Immature natural killer cell (primary cell): ENCODE results near the gene MORN4. TPM values are rescaled to one million over a fixed set of nuclear protein-coding genes. Genes with fewer than 3 reads are reported as not detected.
"Not testable (repeated sequence)": the region's sequence is repeated elsewhere in the genome, so short reads cannot be mapped to it uniquely, and the experiment has no call there.

Experiments used
- DNase-seq, 3 donors: peaks; one replicate each; pipeline ENCODE4 v3.0.0; 2022; ENCODE audit warnings: mixed read lengths in 1 of 3
- H3K27ac Mint-ChIP-seq, 6 donors: one replicate each; pipeline ENCODE4 v1.8.0; 2020; ENCODE audit warnings: mixed read lengths in 6 of 6, mild to moderate bottlenecking in 5 of 6, inconsistent platforms in 4 of 6, moderate library complexity in 3 of 6
- H3K27me3 Mint-ChIP-seq, 3 donors: one replicate each; pipeline ENCODE4 v1.8.0; 2020 to 2021; ENCODE audit warnings: low read depth in 3 of 3, mild to moderate bottlenecking in 3 of 3, mixed read lengths in 3 of 3, moderate library complexity in 3 of 3, inconsistent platforms in 1 of 3
- H3K36me3 Mint-ChIP-seq, 3 donors: one replicate each; pipeline ENCODE4 v1.8.0; 2020; ENCODE audit warnings: mixed read lengths in 3 of 3, inconsistent platforms in 2 of 3, mild to moderate bottlenecking in 2 of 3
- H3K4me1 Mint-ChIP-seq, 2 donors: one replicate each; pipeline ENCODE4 v1.8.0; 2020; ENCODE audit warnings: inconsistent platforms in 2 of 2, mild to moderate bottlenecking in 2 of 2, mixed read lengths in 2 of 2, moderate library complexity in 1 of 2
- H3K4me3 Mint-ChIP-seq, 5 donors: one replicate each; pipeline ENCODE4 v1.8.0; 2020; ENCODE audit warnings: mild to moderate bottlenecking in 5 of 5, mixed read lengths in 5 of 5, inconsistent platforms in 3 of 5, moderate library complexity in 3 of 5
- H3K9me3 Mint-ChIP-seq, 6 donors: one replicate each; pipeline ENCODE4 v1.8.0; 2020; ENCODE audit warnings: mild to moderate bottlenecking in 6 of 6, mixed read lengths in 6 of 6, inconsistent platforms in 4 of 6, moderate library complexity in 3 of 6
- polyA plus RNA-seq, 3 donors: library from polyadenylated mRNA; unstranded; fragments of 300-500 nt; fragmentation: Illumina TruSeq; gene quantifications; one replicate each; pipeline ENCODE4 v1.2.3, GENCODE V29; 2021

Gene MORN4
- polyA plus RNA-seq, 3 donors from 2014 or later: 0.80 to 6.1 (median 1.1) TPM

GRCh38 chr10:97651773-97652172 lies 18.5 kb upstream of the MORN4 start:
- H3K27ac Mint-ChIP-seq: peak overlapping the region in 3 of 6 donors; percentile 40 to 96 (median 74)
- no peak for DNase-seq
- H3K27me3 Mint-ChIP-seq: peaks cover 3 to 5% (median 4%) of the 10 kb centered on the region in 3 donors
- H3K4me3 Mint-ChIP-seq: no peak overlapping the region
- peaks cover 38 to 48% of the 10 kb centered on the region in 2 donors for H3K4me1 Mint-ChIP-seq
- peaks cover 25 to 36% (median 30%) of the 10 kb centered on the region in 3 donors for H3K36me3 Mint-ChIP-seq
- H3K9me3 Mint-ChIP-seq: no peaks in the 10 kb centered on the region

DNA sequence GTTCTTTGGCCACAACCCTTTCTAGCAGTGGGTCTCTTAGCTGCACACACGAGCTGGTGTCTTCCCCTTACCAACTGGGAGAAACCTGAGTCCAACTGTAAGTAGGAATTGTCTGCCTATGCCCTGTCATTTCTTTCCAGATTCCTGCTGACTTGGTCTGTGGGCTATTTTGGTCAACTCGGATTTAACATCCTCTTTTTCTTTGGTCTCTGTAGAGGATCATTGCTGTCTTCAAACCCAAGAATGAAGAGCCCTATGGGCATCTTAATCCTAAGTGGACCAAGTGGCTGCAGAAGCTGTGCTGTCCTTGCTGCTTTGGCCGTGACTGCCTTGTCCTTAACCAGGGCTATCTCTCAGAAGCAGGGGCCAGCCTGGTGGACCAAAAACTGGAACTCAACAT lies 17.4 kb upstream of the MORN4 start:
- H3K4me3 Mint-ChIP-seq: no peak overlapping the region
- no peak for DNase-seq
- H3K27ac Mint-ChIP-seq: peak overlapping the region; percentile 61 to 96 (median 84)
- H3K9me3 Mint-ChIP-seq: no peaks in the 10 kb centered on the region
- peaks cover 36 to 49% of the 10 kb centered on the region in 2 donors for H3K4me1 Mint-ChIP-seq
- peaks cover 3 to 5% (median 4%) of the 10 kb centered on the region in 3 donors for H3K27me3 Mint-ChIP-seq
- peaks cover 17 to 32% (median 23%) of the 10 kb centered on the region in 3 donors for H3K36me3 Mint-ChIP-seq

- DNase-seq, H3K27me3 Mint-ChIP-seq, H3K9me3 Mint-ChIP-seq: not testable (repeated sequence)
- Mint-ChIP-seq H3K4me3 (peak overlapping the region; percentile 78 to 84 (median 82)), H3K27ac (peak overlapping the region; percentile 96 to 99 (median 98)), H3K36me3 (peaks cover 14 to 42% (median 28%) of the 10 kb centered on the region in 3 donors), H3K4me1 (peaks cover 37 to 49% of the 10 kb centered on the region in 2 donors)
These were observed 16.1 kb upstream of the MORN4 start for GRCh38 chr10:97649405-97649750.

DNA sequence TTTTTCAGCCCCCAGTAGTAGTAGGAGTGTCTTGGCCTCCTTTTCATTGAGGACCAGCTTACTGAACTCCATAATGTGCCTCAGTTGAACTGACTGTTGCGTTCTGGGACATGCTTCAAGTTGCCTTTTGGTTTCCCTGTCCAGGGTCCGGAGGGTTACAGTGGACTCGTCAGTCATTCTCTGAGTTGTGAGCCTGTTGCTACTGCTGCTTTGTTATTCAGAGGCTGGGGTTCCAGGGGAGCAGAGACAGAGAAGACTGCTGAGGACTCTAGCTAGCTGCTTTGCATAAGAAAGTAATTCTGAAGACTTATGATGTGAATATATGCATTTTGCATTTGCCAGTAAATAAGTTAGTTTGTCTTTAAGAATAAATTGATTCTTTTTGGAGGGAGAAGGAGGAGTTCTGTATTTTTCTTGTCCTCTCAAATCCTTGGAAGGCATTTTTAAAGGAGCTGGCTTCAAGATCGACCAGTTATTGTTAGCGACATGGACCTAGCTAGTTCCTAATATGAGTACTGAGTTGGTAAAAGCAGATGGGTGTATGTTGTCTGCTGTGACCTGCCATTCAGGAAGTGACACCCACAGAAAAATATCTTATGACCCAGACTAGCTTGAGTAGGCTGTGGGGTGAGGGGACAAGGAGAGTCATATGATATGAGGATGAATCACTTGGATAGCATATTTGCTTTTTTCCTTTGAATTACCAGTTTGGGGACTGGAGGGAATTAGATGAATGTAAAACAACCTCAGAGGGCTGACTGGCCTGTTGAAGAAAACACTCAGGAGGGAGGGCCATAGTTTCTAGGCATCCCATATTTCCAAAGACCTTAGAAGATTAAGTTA lies 15.5 kb upstream of the MORN4 start:
- no peaks in the 10 kb centered on the region for H3K9me3 Mint-ChIP-seq
- H3K4me1 Mint-ChIP-seq: peaks cover 35 to 49% of the 10 kb centered on the region in 2 donors
- H3K4me3 Mint-ChIP-seq: peak overlapping the region; percentile 78 to 84 (median 82)
- H3K27ac Mint-ChIP-seq: peak overlapping the region; percentile 96 to 99 (median 98)
- peak; percentile 81 to 82 (median 82) for DNase-seq
- H3K27me3 Mint-ChIP-seq: peaks cover 3 to 5% (median 4%) of the 10 kb centered on the region in 3 donors
- H3K36me3 Mint-ChIP-seq: peaks cover 14 to 38% (median 29%) of the 10 kb centered on the region in 3 donors

DNA sequence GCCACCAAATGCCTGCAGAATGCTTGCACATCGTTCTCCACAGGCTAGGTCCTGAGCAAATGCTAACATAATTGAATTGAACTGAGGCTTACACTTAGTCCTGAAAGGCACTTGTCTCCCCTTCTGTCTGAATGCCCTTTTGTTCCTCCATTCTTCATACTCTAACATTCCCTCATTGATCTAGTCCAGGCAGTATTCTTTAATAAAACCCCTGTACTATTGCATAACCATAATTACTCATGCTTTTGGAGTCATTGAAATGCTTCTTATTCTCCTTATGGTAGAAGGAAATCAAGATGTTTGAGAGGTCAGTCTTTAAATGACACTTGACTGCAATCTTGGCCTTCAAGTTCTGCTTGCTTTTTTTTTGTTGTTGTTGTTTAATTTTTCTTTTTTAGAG lies 14.3 kb upstream of the MORN4 start:
- Mint-ChIP-seq H3K27me3 (peaks cover 3 to 5% (median 4%) of the 10 kb centered on the region in 3 donors), H3K4me3 (peak overlapping the region in 3 of 5 donors; percentile 9 to 70 (median 22)), H3K36me3 (peaks cover 4 to 34% (median 20%) of the 10 kb centered on the region in 3 donors), H3K9me3 (no peaks in the 10 kb centered on the region), H3K4me1 (peaks cover 45 to 55% of the 10 kb centered on the region in 2 donors), H3K27ac (peak overlapping the region; percentile 91 to 99 (median 97))
- DNase-seq: no peak

DNA sequence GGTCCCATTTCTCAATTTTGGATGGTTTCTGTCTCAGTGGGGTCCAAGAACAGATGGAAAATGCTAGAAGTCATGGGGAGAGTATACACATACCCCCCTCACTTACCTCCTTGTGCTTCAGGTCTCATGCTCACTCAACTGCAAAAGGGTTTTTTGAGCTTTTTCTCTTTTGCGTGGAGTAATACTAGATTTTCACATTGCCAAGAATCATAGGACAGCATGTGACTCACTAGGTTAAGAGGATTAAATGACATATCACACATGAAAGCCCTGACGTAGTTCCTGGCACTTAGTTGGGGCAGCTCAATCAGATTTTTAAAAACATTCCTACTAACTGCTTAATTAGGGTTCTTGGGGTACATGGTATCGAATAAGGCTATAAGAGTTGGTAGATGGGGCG lies 11.6 kb upstream of the MORN4 start:
- Mint-ChIP-seq H3K9me3 (no peaks in the 10 kb centered on the region), H3K36me3 (peaks cover 4 to 24% (median 14%) of the 10 kb centered on the region in 3 donors), H3K27me3 (peaks cover 8 to 11% (median 9%) of the 10 kb centered on the region in 3 donors), H3K4me1 (peaks cover 54 to 63% of the 10 kb centered on the region in 2 donors), H3K27ac (peak overlapping the region in 4 of 6 donors; percentile 17 to 57 (median 45)), H3K4me3 (no peak overlapping the region)
- no peak for DNase-seq

DNA sequence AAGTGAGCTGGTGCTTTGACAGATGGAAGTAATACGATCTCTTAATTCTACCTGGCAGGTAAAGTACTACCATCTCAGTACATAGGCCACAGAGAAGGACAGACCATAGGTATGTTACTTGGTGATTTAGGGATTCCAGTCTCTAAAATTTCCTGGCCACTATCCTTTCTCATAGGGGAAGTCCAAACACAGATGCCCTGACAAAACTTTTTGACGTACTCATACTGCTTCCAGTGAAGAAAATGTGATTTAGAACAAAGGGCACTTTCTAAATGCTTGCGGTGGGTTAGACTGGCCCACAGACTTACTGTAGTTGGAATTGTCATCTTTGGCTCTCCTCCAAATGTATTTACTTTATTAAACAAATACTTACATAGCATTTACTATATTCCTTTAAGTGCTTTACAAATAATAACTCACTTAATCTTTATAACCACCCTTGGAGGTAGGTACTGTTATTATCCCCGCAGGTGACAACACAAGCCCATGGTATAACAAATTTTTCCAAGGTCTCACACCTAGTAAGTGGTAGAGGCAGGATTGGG lies 10.2 kb upstream of the MORN4 start:
- Mint-ChIP-seq H3K27me3 (peaks cover 4 to 6% (median 5%) of the 10 kb centered on the region in 3 donors), H3K4me1 (peaks cover 42 to 50% of the 10 kb centered on the region in 2 donors), H3K4me3 (peak overlapping the region; percentile 54 to 99 (median 77)), H3K27ac (peak overlapping the region; percentile 13 to 71 (median 24)), H3K36me3 (peaks cover 4 to 24% (median 14%) of the 10 kb centered on the region in 3 donors), H3K9me3 (no peaks in the 10 kb centered on the region)
- no peak for DNase-seq

- H3K9me3 Mint-ChIP-seq, DNase-seq, H3K27me3 Mint-ChIP-seq: not testable (repeated sequence)
- Mint-ChIP-seq H3K36me3 (peaks cover 3 to 23% (median 13%) of the 10 kb centered on the region in 3 donors), H3K4me1 (peaks cover 34 to 41% of the 10 kb centered on the region in 2 donors), H3K4me3 (peak overlapping the region; percentile 54 to 99 (median 99)), H3K27ac (peak overlapping the region; percentile 14 to 97 (median 42))
These were observed 9.3 kb upstream of the MORN4 start for GRCh38 chr10:97642471-97643159.

GRCh38 chr10:97640868-97641811 lies 7.8 kb upstream of the MORN4 start:
- peak overlapping the region; percentile 87 to 97 (median 96) for H3K27ac Mint-ChIP-seq
- H3K4me3 Mint-ChIP-seq: peak overlapping the region; percentile 97 to 99 (median 99)
- peaks cover 4 to 6% (median 5%) of the 10 kb centered on the region in 3 donors for H3K27me3 Mint-ChIP-seq
- H3K4me1 Mint-ChIP-seq: peaks cover 28 to 32% of the 10 kb centered on the region in 2 donors
- H3K36me3 Mint-ChIP-seq: peaks cover 0 to 20% (median 9%) of the 10 kb centered on the region in 3 donors
- H3K9me3 Mint-ChIP-seq: no peaks in the 10 kb centered on the region
- peak; percentile 11 to 16 (median 14) for DNase-seq

DNA sequence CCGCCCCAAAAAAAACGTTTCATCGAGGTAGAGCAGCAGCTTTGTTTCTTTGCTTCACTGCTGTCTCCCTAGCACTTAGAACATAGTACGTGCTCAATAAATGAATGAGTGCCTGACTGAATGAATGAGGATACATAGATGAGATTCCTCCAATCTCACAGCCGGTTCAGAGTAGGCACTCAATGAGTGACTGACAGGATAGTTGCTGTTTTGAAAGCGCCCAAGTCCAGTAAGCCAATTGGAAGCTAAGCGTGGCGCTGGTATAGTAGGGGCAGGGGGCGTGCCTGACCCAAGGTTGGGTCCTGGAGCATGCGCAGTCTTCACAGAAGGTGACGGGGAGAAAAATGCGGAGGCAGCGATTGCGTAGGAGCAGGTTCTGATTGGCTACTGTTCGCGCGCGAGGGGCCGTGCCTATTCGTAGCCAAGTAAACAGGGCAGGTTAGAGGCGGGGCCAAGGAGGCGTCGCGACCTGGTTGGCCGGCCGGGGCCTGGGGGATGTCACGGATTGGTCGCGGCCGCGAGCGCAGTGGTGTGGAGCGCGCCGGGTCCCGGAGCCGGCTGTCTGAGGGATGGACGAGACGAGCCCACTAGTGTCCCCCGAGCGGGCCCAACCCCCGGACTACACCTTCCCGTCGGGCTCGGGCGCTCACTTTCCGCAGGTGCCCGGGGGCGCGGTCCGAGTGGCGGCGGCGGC lies 7.0 kb upstream of the MORN4 start, which contains the start of gene PI4K2A:
Gene PI4K2A (plus strand): TSS at position 498 of the 694 bp plus-strand sequence. CDS start 72 bp downstream, at position 570.
- DNase-seq: peak; percentile 99
- no peaks in the 10 kb centered on the region for H3K9me3 Mint-ChIP-seq
- peaks cover 0 to 16% (median 9%) of the 10 kb centered on the region in 3 donors for H3K36me3 Mint-ChIP-seq
- H3K27ac Mint-ChIP-seq: peak within 1 kb of the TSS; percentile 87 to 97 (median 96)
- H3K4me1 Mint-ChIP-seq: peaks cover 28 to 32% of the 10 kb centered on the region in 2 donors
- H3K27me3 Mint-ChIP-seq: peaks cover 4 to 6% (median 5%) of the 10 kb centered on the region in 3 donors
- H3K4me3 Mint-ChIP-seq: peak within 1 kb of the TSS; percentile 97 to 99 (median 99)

DNA sequence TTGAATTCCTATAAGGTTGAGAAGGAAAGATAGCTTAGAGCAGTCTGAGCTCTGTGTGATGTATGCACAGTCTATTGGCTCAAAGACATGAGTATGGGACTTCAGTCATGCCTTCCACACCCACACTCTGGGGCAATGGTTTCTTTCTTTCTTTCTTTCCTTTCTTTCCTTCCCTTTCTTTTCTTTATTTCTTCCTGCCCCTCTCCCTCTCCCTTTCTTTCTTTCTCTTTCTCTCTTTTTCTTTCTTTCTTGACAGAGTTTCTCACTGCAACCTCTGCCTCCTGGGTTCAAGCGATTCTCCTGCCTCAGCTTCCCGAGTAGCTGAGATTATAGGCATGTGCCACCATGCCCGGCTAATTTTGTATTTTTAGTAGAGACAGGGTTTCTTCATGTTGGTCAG lies 5.8 kb upstream of the MORN4 start:
- H3K36me3 Mint-ChIP-seq, H3K4me3 Mint-ChIP-seq, H3K9me3 Mint-ChIP-seq, H3K27me3 Mint-ChIP-seq, DNase-seq: not testable (repeated sequence)
- Mint-ChIP-seq H3K27ac (peak overlapping the region in 1 of 6 donors; percentile 35), H3K4me1 (peaks cover 27 to 33% of the 10 kb centered on the region in 2 donors)

GRCh38 chr10:97635577-97635976 lies 2.3 kb upstream of the MORN4 start:
- peaks cover 17 to 25% of the 10 kb centered on the region in 2 donors for H3K4me1 Mint-ChIP-seq
- no peaks in the 10 kb centered on the region for H3K36me3 Mint-ChIP-seq
- H3K27ac Mint-ChIP-seq: no peak overlapping the region
- H3K4me3 Mint-ChIP-seq: no peak overlapping the region
- no peaks in the 10 kb centered on the region for H3K9me3 Mint-ChIP-seq
- peaks cover 13 to 15% (median 15%) of the 10 kb centered on the region in 3 donors for H3K27me3 Mint-ChIP-seq
- no peak for DNase-seq
